Suppressor macrophage treated with lipopolysaccharide for 1 hour (primary cell): ENCODE data around the gene SWI5.

ENCODE experiments used
- DNase-seq, 3 donors: peaks; one replicate each; pipeline ENCODE4 v3.0.0-alpha.2; 2020 to 2022

Gene SWI5

GRCh38 chr9:128321879-128322403 is 45.9 kb downstream of the SWI5 start:
- peak in 1 of 3 donors; percentile 5 for DNase-seq

DNA sequence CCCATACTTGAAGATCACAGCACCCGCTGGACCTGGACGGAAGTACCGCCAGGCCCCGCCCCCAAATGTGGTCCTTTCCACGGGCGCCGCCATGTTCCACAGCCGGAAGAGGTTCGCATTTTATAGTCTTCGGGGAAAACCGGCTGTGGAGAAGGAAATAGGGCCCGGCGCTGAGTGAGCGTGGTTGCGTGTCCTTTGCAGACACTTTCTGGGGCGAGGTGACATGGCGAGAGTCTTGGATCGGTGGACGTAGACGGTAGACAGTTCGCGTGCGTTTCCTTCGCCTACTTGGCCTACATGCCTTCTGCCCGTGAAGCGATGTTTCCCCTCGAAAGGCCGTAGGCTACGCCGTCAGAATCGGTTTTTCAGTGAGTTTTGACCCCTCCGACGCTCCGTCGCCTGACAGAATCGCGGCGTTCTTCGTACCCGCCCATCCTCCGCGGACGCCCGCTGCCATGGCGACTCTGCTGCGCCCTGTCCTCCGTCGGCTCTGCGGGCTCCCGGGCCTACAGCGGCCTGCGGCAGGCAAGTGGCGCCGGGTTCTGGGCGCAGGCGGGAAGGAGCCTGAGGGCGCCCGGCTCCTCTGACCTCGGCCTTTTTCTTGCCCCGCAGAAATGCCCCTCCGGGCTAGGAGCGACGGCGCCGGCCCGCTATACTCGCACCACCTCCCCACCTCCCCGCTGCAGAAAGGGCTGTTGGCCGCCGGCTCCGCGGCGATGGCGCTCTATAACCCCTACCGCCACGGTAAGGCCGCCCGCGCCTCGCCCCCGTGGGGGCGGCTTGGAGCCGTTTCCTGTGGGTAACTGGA is 46.5 kb downstream of the SWI5 start, which contains the start of the genes COQ4 and TRUB2:
COQ4 (plus strand) TSS at position 436 of the 808 bp plus-strand sequence; CDS start at position 456, 20 bp downstream.
TRUB2 (minus strand) TSS at position 44 of the 808 bp plus-strand sequence; CDS start at position 5, 39 bp downstream.
- DNase-seq, result peak; percentile 95 to 98 (median 97)

DNA sequence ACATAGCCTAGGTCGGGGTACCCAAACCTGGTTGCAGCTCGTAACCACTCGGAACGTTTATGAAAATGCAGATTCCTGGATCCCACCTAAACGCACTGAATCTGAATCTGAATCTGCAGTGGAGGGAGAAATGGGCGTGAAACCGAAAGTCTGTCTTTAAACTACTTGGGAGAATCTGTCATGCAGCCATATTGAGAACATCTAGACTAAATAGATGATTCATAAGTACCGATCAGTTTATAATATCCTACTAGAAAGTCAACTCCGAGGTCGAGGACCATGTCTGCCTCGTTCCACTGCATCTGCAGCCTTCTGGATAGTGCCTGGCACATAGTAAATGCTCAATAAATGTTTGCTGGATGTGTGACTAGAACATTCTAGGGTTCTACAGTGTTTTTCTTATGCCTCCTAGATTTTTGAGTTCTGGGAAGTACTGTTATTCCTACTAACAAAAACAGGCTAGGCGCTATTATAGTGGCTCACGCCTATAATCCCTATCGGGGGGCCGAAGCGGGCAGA is 47.2 kb downstream of the SWI5 start:
- peak in 2 of 3 donors; percentile 9 to 37 for DNase-seq

- DNase-seq, result peak in 2 of 3 donors; percentile 10 to 25
These were observed 47.7 kb downstream of the SWI5 start for GRCh38 chr9:128323791-128324190.

DNA sequence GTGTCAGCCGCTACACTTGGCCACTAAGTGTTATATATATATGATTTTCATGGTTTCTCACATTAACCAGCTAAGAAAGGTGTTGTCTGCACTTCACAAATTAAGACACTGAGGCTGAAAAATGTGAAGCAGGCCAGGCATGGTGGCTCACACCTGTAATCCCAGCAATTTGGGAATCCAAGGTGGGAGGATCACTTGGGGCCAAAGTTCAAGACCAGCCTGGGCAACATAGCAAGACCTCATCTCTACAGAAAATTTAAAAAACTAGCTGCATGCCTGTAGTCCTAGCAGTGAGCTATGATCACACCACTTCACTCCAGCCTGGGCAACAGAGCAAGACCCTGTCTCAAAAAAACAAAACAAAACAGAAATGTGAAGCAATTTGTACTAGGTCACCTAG is 48.3 kb downstream of the SWI5 start:
- DNase-seq, result no peak

GRCh38 chr9:128325629-128326028 is 49.6 kb downstream of the SWI5 start:
- no peak for DNase-seq

DNA sequence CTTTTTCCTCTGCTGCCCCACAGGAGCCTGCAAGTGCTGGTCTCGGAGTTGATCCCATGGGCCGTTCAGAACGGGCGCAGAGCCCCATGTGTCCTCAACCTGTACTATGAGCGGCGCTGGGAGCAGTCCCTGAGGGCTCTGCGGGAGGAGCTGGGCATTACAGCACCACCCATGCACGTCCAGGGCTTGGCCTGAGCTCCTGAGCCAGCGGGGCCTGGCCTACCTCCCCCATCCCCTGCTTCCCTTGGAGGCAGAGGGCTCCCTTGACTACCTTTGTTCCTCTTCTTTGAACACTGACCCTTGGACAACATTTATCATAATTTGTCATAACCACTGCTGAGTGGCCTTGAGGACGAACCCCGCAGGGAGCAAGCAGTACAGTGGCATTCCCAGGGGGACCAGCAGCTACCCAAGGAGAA is 57.4 kb downstream of the SWI5 start:
- no peak for DNase-seq

- DNase-seq, result no peak
These were observed 59.1 kb downstream of the SWI5 start for GRCh38 chr9:128335161-128335560.

- DNase-seq, result no peak
These were observed 59.8 kb downstream of the SWI5 start for GRCh38 chr9:128335914-128336313.

DNA sequence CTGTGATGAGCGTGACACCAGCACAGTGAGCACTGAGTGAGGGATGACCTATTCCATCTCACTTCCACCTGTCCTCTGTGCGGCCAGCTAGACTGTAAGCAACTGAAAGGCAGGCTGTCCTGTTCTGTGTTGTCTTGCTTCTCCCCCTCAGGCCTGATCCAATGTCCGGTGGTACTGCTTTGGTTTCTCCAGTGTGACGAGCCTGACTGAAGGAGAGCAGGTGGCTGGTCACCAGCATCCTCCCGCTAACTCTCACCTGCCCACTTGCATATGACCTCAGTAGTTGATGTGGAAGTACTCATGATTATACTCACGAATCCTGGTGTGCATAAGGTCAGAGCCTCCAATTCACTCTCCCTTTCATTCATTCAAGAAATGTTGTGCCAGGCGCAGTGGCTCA is 61.9 kb downstream of the SWI5 start:
- no peak for DNase-seq
